ENCODE measurements around the gene SNX15.
A peak's percentile ranks its signal among the peaks of the same experiment; 100 is the strongest.

The SNX15 gene

DNA sequence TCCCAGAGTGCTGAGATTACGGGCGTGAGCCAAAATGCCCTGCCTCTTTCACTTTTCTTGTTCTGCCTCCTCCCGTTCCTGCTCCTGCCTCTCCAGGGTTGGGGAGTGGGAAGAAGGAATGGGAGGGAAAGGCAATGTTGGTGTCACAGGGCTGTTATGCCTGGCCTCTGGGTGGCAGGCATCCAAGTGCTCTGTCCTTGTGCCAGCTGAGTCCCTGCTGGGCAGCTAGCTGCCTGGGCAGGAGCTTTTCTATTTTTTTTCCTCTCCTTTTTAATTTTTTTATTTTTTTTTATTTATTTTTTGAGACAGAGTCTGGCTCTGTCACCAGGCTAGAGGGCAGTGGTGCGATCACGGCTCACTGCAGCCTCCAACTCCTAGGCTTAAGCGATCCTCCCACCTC lies 9.7 kb downstream of the SNX15 start:
- TF ChIP-seq, protein P1, sequence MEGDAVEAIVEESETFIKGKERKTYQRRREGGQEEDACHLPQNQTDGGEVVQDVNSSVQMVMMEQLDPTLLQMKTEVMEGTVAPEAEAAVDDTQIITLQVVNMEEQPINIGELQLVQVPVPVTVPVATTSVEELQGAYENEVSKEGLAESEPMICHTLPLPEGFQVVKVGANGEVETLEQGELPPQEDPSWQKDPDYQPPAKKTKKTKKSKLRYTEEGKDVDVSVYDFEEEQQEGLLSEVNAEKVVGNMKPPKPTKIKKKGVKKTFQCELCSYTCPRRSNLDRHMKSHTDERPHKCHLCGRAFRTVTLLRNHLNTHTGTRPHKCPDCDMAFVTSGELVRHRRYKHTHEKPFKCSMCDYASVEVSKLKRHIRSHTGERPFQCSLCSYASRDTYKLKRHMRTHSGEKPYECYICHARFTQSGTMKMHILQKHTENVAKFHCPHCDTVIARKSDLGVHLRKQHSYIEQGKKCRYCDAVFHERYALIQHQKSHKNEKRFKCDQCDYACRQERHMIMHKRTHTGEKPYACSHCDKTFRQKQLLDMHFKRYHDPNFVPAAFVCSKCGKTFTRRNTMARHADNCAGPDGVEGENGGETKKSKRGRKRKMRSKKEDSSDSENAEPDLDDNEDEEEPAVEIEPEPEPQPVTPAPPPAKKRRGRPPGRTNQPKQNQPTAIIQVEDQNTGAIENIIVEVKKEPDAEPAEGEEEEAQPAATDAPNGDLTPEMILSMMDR (IDR thresholded peaks at IDR 0.05; ENCODE audit: low read depth, low read length), result no peak
- DNase-seq (ENCODE audit: extremely low read depth, low read depth), result no peak

DNA sequence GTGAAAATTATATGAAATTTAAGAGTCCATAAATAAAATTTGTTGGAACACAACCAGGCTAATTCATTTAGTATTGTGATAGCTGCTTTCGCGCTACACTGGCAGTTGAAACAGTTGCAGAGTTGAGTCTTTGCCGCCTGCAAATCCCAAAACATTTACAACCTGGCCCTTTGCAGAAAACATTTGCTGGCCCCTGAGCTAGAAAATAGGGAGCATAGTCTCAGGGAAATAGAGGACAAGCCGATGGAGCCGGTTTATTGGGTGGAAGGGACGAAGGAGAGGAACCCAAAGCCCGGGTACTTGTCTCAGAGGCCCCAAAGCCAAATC lies 13.2 kb downstream of the SNX15 start:
- TF ChIP-seq, protein P1 (IDR thresholded peaks at IDR 0.05; ENCODE audit: low read depth, low read length), result no peak
- no peak for DNase-seq (ENCODE audit: extremely low read depth, low read depth)

DNA sequence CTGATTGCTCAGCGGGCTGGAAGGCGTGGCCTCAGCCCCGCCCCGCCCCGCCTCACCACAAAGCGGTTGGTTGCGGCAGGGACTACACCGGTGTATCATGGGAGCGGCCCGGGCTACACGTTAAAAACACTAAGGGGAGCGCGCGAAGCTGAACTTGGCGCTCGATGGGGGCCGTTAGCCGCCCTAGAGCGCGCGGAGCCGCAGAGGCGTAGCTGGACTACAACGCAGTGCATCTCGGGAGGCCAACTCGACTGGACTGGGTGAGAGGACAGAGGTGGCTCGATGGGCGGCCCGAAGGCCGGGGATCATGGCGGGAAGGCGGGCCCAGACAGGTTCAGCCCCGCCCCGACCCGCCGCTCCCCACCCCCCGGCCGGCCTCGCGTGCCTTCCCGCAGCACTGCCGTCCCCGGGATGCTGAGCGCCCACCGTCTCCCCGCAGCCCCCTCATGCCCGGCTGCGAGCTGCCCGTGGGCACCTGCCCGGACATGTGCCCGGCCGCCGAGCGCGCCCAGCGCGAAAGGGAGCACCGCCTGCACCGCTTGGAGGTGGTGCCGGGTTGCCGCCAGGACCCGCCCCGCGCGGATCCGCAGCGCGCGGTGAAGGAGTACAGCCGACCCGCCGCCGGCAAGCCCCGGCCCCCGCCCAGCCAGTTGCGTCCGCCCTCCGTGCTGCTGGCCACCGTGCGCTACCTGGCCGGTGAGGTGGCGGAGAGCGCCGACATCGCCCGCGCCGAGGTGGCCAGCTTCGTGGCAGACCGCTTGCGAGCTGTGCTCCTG lies 13.8 kb downstream of the SNX15 start, which contains the start of gene SAC3D1:
Gene SAC3D1, plus strand, starts transcription at position 364 of the 776 bp plus-strand sequence. Its CDS starts 83 bp downstream, at position 447.
- TF ChIP-seq, protein P1 (IDR thresholded peaks at IDR 0.05; ENCODE audit: low read depth, low read length), result no peak
- peak; percentile 77 for DNase-seq (ENCODE audit: extremely low read depth, low read depth)

DNA sequence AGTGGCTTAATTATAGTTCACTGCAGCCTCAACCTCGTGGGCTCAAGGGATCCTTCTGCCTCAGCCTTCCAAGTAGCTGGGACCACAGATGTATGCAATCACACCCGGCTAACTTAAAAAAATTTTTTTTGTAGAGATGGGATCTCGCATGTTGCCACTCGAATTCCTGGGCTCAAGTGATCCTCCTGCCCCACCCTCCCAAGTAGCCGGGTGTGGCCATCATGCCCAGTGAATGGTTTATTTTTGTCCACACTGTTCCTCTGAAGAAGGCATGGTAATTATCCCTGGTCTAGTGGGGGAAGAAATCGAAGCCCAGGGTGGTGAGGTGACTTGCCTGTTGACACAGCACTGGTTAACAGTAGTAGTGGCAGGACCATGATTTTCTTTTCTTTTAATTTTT lies 15.7 kb downstream of the SNX15 start:
- TF ChIP-seq, protein P1 (IDR thresholded peaks at IDR 0.05; ENCODE audit: low read depth, low read length), result no peak
- DNase-seq (ENCODE audit: extremely low read depth, low read depth), result no peak

DNA sequence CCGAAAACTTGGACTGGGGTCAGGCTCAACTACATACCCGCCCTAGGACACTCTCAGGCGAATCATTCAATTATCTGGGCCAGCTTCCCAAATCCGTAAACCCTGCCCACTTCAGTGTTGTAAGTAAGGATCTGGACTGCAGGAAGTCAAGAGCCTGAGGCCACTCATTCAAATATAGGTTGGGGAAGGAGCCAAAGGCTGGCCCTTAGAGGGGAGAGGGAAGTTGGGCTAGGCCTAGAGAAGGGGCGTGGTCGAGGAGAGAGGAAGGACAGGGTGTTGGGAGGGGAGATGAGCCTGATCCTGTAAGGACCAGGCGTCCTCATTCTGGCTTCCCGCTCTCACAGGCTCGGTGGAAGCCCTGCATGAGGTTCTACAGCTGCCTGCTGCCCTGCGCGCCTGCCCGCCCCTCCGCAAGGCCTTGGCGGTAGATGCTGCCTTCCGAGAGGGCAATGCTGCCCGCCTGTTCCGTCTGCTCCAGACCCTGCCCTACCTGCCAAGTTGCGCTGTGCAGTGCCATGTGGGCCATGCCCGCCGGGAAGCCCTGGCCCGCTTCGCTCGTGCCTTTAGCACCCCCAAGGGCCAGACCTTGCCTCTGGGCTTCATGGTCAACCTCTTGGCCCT lies 16.8 kb downstream of the SNX15 start:
- peak; percentile 28 for DNase-seq (ENCODE audit: extremely low read depth, low read depth)
- TF ChIP-seq, protein P1 (IDR thresholded peaks at IDR 0.05; ENCODE audit: low read depth, low read length), result no peak

DNA sequence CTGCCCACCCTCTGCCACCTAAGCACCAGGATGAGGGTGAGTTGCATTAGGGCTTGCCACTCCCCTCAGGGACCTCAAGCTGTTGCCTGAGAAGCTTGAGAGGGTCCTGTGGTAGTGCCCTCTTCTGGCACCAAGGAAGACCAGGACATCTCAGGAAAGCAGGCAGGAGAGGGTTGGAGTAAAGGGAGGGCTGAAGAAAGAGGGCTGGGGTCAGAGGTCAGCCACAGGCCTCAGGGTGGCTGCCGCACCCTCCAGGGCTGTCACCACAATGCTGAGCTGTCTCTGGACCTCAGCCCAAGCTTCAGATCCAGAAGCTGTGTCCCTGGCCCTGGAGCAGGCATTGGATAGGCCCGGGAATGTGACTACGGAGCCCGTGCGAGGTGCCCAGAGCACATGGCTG lies 17.8 kb downstream of the SNX15 start:
- DNase-seq (ENCODE audit: extremely low read depth, low read depth), result no peak
- TF ChIP-seq, protein P1 (IDR thresholded peaks at IDR 0.05; ENCODE audit: low read depth, low read length), result no peak

DNA sequence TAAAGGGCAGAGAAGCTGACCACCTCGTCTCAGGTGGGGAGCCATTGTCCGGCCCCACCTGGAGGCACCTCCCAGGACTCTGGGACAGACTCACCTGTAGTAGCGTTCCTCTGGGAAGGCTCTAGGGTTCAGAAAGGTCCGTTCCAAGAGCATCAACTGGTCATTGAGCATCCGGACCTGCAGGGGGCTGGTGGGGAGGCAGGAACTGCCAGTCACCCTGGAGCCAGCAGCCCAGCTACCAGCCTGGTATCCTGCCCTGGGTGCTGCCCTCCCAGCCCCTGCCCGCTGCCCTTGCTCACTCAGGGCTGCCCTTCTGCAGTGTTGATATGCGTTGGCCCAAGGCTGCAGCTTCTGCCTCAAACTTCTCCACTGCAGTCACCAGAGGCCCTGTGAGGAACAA lies 18.5 kb downstream of the SNX15 start:
- TF ChIP-seq, protein P1 (IDR thresholded peaks at IDR 0.05; ENCODE audit: low read depth, low read length), result no peak
- no peak for DNase-seq (ENCODE audit: extremely low read depth, low read depth)
